Heart right ventricle (tissue), 16 donors: Measurements from ENCODE around the gene PCDH1. TPM values are rescaled to one million over a fixed set of nuclear protein-coding genes. Genes with fewer than 3 reads are reported as not detected.
A peak's percentile ranks its signal among the peaks of the same experiment; 100 is the strongest.

Experiments
- ATAC-seq, 8 donors: fragments of 200-7000 bp; cut with Tn5 transposase; one replicate each; pipeline ENCODE4 v1.9.1; 2020; ENCODE audit warnings: mild to moderate bottlenecking in 8 of 8, moderate library complexity in 8 of 8, moderate number of reproducible peaks in 1 of 8
- DNase-seq, 2 donors: peaks; one replicate each; pipeline ENCODE4 v3.0.0-alpha.2; 2020
- H3K27ac ChIP-seq, 10 donors: fragments of 200-600 bp; sonication (generic) in 2 of 10; one replicate each; pipeline versions ENCODE4 v1.5.0 to v1.8.0; 2020 to 2022; ENCODE audit warnings: mild to moderate bottlenecking in 3 of 10
- H3K27me3 ChIP-seq, 7 donors: fragments of 200-600 bp; one replicate each; pipeline ENCODE4 v1.8.0; 2021 to 2022; ENCODE audit warnings: mild to moderate bottlenecking in 2 of 7
- H3K36me3 ChIP-seq, 9 donors: fragments of 200-600 bp; sonication (generic) in 1 of 9; one replicate each; pipeline versions ENCODE4 v1.5.0 to v1.8.0; 2020 to 2022; ENCODE audit warnings: mild to moderate bottlenecking in 2 of 9
- H3K4me1 ChIP-seq, 9 donors: fragments of 200-600 bp; sonication (generic) in 1 of 9; one replicate each; pipeline versions ENCODE4 v1.5.0 to v1.8.0; 2020 to 2022; ENCODE audit warnings: mild to moderate bottlenecking in 4 of 9
- H3K4me3 ChIP-seq, 10 donors: fragments of 200-600 bp; sonication (generic) in 2 of 10; one replicate each; pipeline versions ENCODE4 v1.5.0 to v1.8.0; 2020 to 2022; ENCODE audit warnings: mild to moderate bottlenecking in 7 of 10, moderate library complexity in 2 of 10
- H3K9me3 ChIP-seq, 11 donors: fragments of 200-600 bp in 10 of 11; sonication (generic) in 2 of 11; one replicate each; pipeline versions ENCODE4 v1.5.0 to v1.8.0; 2013 to 2022; ENCODE audit warnings: mild to moderate bottlenecking in 2 of 11, control low read depth in 1 of 11, moderate library complexity in 1 of 11
- CTCF ChIP-seq, 9 donors: fragments of 200-600 bp; sonication (generic) in 2 of 9; IDR thresholded peaks; one replicate each; pipeline versions ENCODE4 v1.5.0 to v1.8.0; 2021 to 2022; ENCODE audit warnings: antibody characterized with exemption in 9 of 9, mild to moderate bottlenecking in 5 of 9, moderate library complexity in 1 of 9
- WGBS, 2 donors: extraction: QIAGEN DNeasy Blood & Tissue Kit; methylation state at CpG; one replicate each; pipeline ENCODE4 v1.1.7; 2013; ENCODE audit warnings: inconsistent platforms in 1 of 2; 5-methylcytosine and 5-hydroxymethylcytosine counted together
- intact Hi-C, 10 donors: fragments of 100-400 bp; cut with DNase I; formaldehyde crosslinking; loops; one replicate each; pipeline versions ENCODE4 v1.11.1 to v1.14.2; 2022
- polyA plus RNA-seq, 2 donors: library from polyadenylated mRNA; stranded (reverse); fragments of 200-250 nt; gene quantifications; one replicate each; pipeline ENCODE4 v1.2.3, GENCODE V29; 2013
- total RNA-seq, 10 donors: library from RNA; stranded (reverse); fragmentation: NEBNext Ultra II Directional in 3 of 10; extraction: Animal tissue kit (Norgen Biotek cat#: 25700) in 3 of 10; gene quantifications; one replicate each; pipeline versions ENCODE4 v1.2.1 to v1.2.4, GENCODE V29; 2021 to 2023
- donor health status: Arrhythmogenic right ventricular cardiomyopathy.
- donor health status: ischemic (EF 13 %, LVEDD 7.1; RV severe dilation, severe dysfunction).
- donor health status: healthy with polysubstance abuse.
- donor health status: DM: no; HTN: yes; CAD: no.
- donor health status: DM: no; HTN: no; CAD: no.
- donor health status: ischemic (EF 25% LVEDD 6.9; RV normal size, moderate dysfunction).
- donor health status: ischemic (EF 25% LVEDD 5.7; RV mildly dilated, moderate dysfunction).
- donor health status: healthy.
- donor health status: DM: yes; HTN: yes; CAD: no.
- donor health status: Ischemic cardiomyopathy.
- donor health status: ischemic (EF 35%, LVEDD 5.7; RV mildly dilated, moderate dysfunction).
- donor health status: nonischemic (EF 11% LVEDD 7.7; RV severe dilation, severe dysfunction).
- donor health status: DM: yes; HTN: yes; CAD: no.
- donor health status: PGD.
- donor health status: ischemic (EF 29% LVEDD 5.4; RV normal size, mild dysfunction).
- donor health status: nonischemic (EF 23%, LVEDD 6.1; RV moderate dilation, normal function).

Gene PCDH1
- total and polyA plus RNA-seq, 12 donors, result 8.4 to 45.8 (median 17.9) TPM

GRCh38 chr5:141883892-141884318 lies 5.7 kb upstream of the PCDH1 start:
- WGBS, 2 donors, result 38 to 39% methylated on average over 8 of the region's 8 CpGs
- Histone ChIP-seq H3K27ac (no peak overlapping the region), H3K9me3 (no peaks in the 10 kb centered on the region), H3K4me3 (peak overlapping the region in 1 of 10 donors; percentile 14), H3K36me3 (no peaks in the 10 kb centered on the region), H3K4me1 (peaks cover 3 to 49% (median 41%) of the 10 kb centered on the region in 9 donors), H3K27me3 (peaks cover 8 to 67% (median 34%) of the 10 kb centered on the region in 7 donors)
- DNase-seq (no peak), ATAC-seq (no peak)
- intact Hi-C loops, result loop anchor here in 8 of 10 donors (2.0 to 10.0 kb wide), 10 partner anchors 31 to 202 kb away; partner anchors contain the start of genes PCDH12 (in 5 of the 8), ARAP3 (in 1 of the 8), DELE1 (in 1 of the 8) and RNF14 (in 1 of the 8)
- TF ChIP-seq CTCF (IDR thresholded peaks at IDR 0.05), result no peak

- DNase-seq (peak; percentile 58 to 60), ATAC-seq (no peak)
- 2 to 5% methylated on average over 35 of the region's 35 CpGs for WGBS, 2 donors
- intact Hi-C loops, result loop anchor here in 8 of 10 donors (2.0 to 10.0 kb wide), 10 partner anchors 31 to 201 kb away; partner anchors contain the start of genes PCDH12 (in 5 of the 8), ARAP3 (in 1 of the 8), DELE1 (in 1 of the 8) and RNF14 (in 1 of the 8)
- Histone ChIP-seq H3K27me3 (peaks cover 8 to 73% (median 34%) of the 10 kb centered on the region in 7 donors), H3K9me3 (no peaks in the 10 kb centered on the region), H3K36me3 (no peaks in the 10 kb centered on the region), H3K4me3 (peak overlapping the region in 1 of 10 donors; percentile 14), H3K27ac (peak overlapping the region in 2 of 10 donors; percentile 95 to 97), H3K4me1 (peaks cover 5 to 55% (median 45%) of the 10 kb centered on the region in 9 donors)
- no peak for TF ChIP-seq CTCF (IDR thresholded peaks at IDR 0.05)
These were observed 5.1 kb upstream of the PCDH1 start for GRCh38 chr5:141883184-141883891.

GRCh38 chr5:141882594-141883183 lies 4.5 kb upstream of the PCDH1 start:
- DNase-seq (no peak), ATAC-seq (no peak)
- no peaks in the 10 kb centered on the region for H3K36me3 ChIP-seq
- peaks cover 8 to 78% (median 37%) of the 10 kb centered on the region in 7 donors for H3K27me3 ChIP-seq
- TF ChIP-seq CTCF (IDR thresholded peaks at IDR 0.05), result no peak
- WGBS, 2 donors, result 21 to 23% methylated on average over 13 of the region's 13 CpGs
- peak overlapping the region in 1 of 10 donors; percentile 14 for H3K4me3 ChIP-seq
- peak overlapping the region in 9 of 10 donors; percentile 65 to 97 (median 88) for H3K27ac ChIP-seq
- intact Hi-C loops, result loop anchor here in 8 of 10 donors (2.0 to 10.0 kb wide), 10 partner anchors 32 to 200 kb away; partner anchors contain the start of genes PCDH12 (in 5 of the 8), ARAP3 (in 1 of the 8), DELE1 (in 1 of the 8) and RNF14 (in 1 of the 8)
- peaks cover 5 to 57% (median 45%) of the 10 kb centered on the region in 9 donors for H3K4me1 ChIP-seq
- no peaks in the 10 kb centered on the region for H3K9me3 ChIP-seq

- TF ChIP-seq CTCF (IDR thresholded peaks at IDR 0.05), result no peak
- peaks cover 8 to 86% (median 45%) of the 10 kb centered on the region in 7 donors for H3K27me3 ChIP-seq
- H3K4me3 ChIP-seq, result peak overlapping the region in 1 of 10 donors; percentile 12
- WGBS, 2 donors, result 28 to 29% methylated on average over 4 of the region's 4 CpGs
- DNase-seq (no peak), ATAC-seq (no peak)
- H3K4me1 ChIP-seq, result peaks cover 5 to 65% (median 45%) of the 10 kb centered on the region in 9 donors
- intact Hi-C loops, result loop anchor here in 9 of 10 donors (2.0 to 10.0 kb wide), 14 partner anchors 33 to 200 kb away; partner anchors contain the start of genes PCDH12 (in 6 of the 9), ARAP3 (in 1 of the 9), DELE1 (in 1 of the 9) and RNF14 (in 1 of the 9)
- H3K36me3 ChIP-seq, result no peaks in the 10 kb centered on the region
- peak overlapping the region; percentile 50 to 97 (median 86) for H3K27ac ChIP-seq
- no peaks in the 10 kb centered on the region for H3K9me3 ChIP-seq
These were observed 3.7 kb upstream of the PCDH1 start for GRCh38 chr5:141881886-141882285.
